Measurements from ENCODE around the gene NUB1. TPM values are rescaled to one million over a fixed set of nuclear protein-coding genes. Genes with fewer than 3 reads are reported as not detected.

Gene NUB1
- polyA plus RNA-seq, 1 donor = 100.0 TPM

GRCh38 chr7:151342811-151343210 is 1.2 kb downstream of the NUB1 start:
- DNase-seq = no peak

- DNase-seq = no peak
These were observed 1.9 kb downstream of the NUB1 start for GRCh38 chr7:151343516-151343915.

- no peak for DNase-seq
These were observed 4.2 kb downstream of the NUB1 start for GRCh38 chr7:151345576-151346469.

GRCh38 chr7:151346470-151346769 is 4.8 kb downstream of the NUB1 start:
- no peak for DNase-seq

GRCh38 chr7:151347200-151347599 is 5.6 kb downstream of the NUB1 start:
- DNase-seq = no peak

- DNase-seq = no peak
These were observed 7.4 kb downstream of the NUB1 start for GRCh38 chr7:151348970-151349369.

GRCh38 chr7:151349507-151349853 is 7.9 kb downstream of the NUB1 start:
- no peak for DNase-seq

- no peak for DNase-seq
These were observed 9.4 kb downstream of the NUB1 start for GRCh38 chr7:151351027-151351426.

GRCh38 chr7:151351967-151352366 is 10.4 kb downstream of the NUB1 start:
- no peak for DNase-seq

- DNase-seq = no peak
These were observed 10.9 kb downstream of the NUB1 start for GRCh38 chr7:151352512-151352911.

GRCh38 chr7:151361193-151361959 is 19.8 kb downstream of the NUB1 start:
- no peak for DNase-seq

GRCh38 chr7:151363182-151363581 is 21.6 kb downstream of the NUB1 start:
- no peak for DNase-seq

- no peak for DNase-seq
These were observed 24.7 kb downstream of the NUB1 start for GRCh38 chr7:151366166-151366879.

- no peak for DNase-seq
These were observed 25.2 kb downstream of the NUB1 start for GRCh38 chr7:151366880-151367222.

- no peak for DNase-seq
These were observed 25.7 kb downstream of the NUB1 start for GRCh38 chr7:151367284-151367683.

- peak; percentile 79 for DNase-seq
These were observed 26.5 kb downstream of the NUB1 start for GRCh38 chr7:151368136-151368571.

- no peak for DNase-seq
These were observed 29.7 kb downstream of the NUB1 start for GRCh38 chr7:151371266-151371665.

- DNase-seq = no peak
These were observed 31.1 kb downstream of the NUB1 start for GRCh38 chr7:151372612-151373265.

- no peak for DNase-seq
These were observed 32.0 kb downstream of the NUB1 start for GRCh38 chr7:151373599-151373998.

GRCh38 chr7:151374139-151374538 is 32.5 kb downstream of the NUB1 start:
- DNase-seq = no peak

- no peak for DNase-seq
These were observed 33.1 kb downstream of the NUB1 start for GRCh38 chr7:151374726-151375125.

- DNase-seq = no peak
These were observed 34.1 kb downstream of the NUB1 start for GRCh38 chr7:151375530-151376217.
